Parathyroid adenoma (tissue), 2 donors: ENCODE results near the gene CYP3A5.
"Not testable (repeated sequence)": the region's sequence is repeated elsewhere in the genome, so short reads cannot be mapped to it uniquely, and the experiment has no call there.

ENCODE experiments used
- H2AFZ ChIP-seq: fragments of 300-600 bp; sonication (generic); one replicate; pipeline ENCODE4 v1.7.0; 2017; ENCODE audit warnings: antibody characterized with exemption, mild to moderate bottlenecking
- H3K27ac ChIP-seq: fragments of 300-600 bp; sonication (generic); one replicate; pipeline ENCODE4 v1.7.0; 2017
- H3K27me3 ChIP-seq: fragments of 300-600 bp; sonication (generic); one replicate; pipeline ENCODE4 v1.7.0; 2017; ENCODE audit warnings: low read length; ENCODE audit not compliant: control insufficient read depth, insufficient read depth
- H3K36me3 ChIP-seq: fragments of 300-600 bp; sonication (generic); one replicate; pipeline ENCODE4 v1.7.0; 2017; ENCODE audit warnings: low read length; ENCODE audit not compliant: control insufficient read depth, insufficient read depth
- H3K4me1 ChIP-seq: fragments of 300-600 bp; sonication (generic); one replicate; pipeline ENCODE4 v1.7.0; 2017; ENCODE audit warnings: control low read depth
- H3K4me2 ChIP-seq: fragments of 300-600 bp; sonication (generic); one replicate; pipeline ENCODE4 v1.7.0; 2017; ENCODE audit warnings: low read length
- H3K4me3 ChIP-seq: fragments of 300-600 bp; sonication (generic); one replicate; pipeline ENCODE4 v1.7.0; 2017; ENCODE audit warnings: low read depth, low read length
- H3K79me2 ChIP-seq: fragments of 300-600 bp; sonication (generic); one replicate; pipeline ENCODE4 v1.7.0; 2017; ENCODE audit warnings: control low read depth
- H3K9ac ChIP-seq: fragments of 300-600 bp; sonication (generic); one replicate; pipeline ENCODE4 v1.7.0; 2017; ENCODE audit warnings: mild to moderate bottlenecking
- H3K9me3 ChIP-seq: fragments of 300-600 bp; sonication (generic); one replicate; pipeline ENCODE4 v1.7.0; 2017; ENCODE audit warnings: low read length; ENCODE audit not compliant: control insufficient read depth
- CTCF ChIP-seq: fragments of 300-600 bp; sonication (generic); IDR thresholded peaks from one replicate; pipeline ENCODE4 v1.7.0; 2017; ENCODE audit warnings: antibody characterized with exemption, mild to moderate bottlenecking
- donor health status: primary hyperparathyroidism.

Gene CYP3A5

DNA sequence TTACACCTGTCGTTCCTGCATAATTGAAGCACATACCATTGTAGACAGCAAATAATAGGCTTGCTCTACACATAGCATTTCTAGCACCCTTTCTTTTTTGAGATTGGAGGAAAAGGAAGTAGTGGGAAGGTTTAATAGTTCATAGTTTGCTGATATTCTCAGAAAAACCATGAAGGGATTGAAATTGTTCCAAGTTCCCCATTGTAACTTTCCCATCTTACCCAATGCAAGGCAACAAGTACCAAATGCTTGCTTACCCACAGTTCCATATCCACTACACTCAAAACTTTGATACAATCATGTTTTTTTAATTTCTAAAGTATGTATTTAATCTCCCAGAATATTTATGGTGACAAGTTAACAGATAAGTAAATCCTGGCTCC, 13.8 kb downstream of the CYP3A5 start:
- Histone ChIP-seq H3K9ac (no peak overlapping the region), H3K36me3 (no peaks in the 10 kb centered on the region), H3K4me1 (no peaks in the 10 kb centered on the region), H3K27ac (no peak overlapping the region), H3K79me2 (no peaks in the 10 kb centered on the region), H2AFZ (no peak overlapping the region), H3K9me3 (no peaks in the 10 kb centered on the region), H3K4me3 (no peak overlapping the region), H3K4me2 (no peak overlapping the region), H3K27me3 (no peaks in the 10 kb centered on the region)
- no peak for TF ChIP-seq CTCF

GRCh38 chr7:99665312-99666012, 14.3 kb downstream of the CYP3A5 start:
- Histone ChIP-seq H3K27me3 (no peaks in the 10 kb centered on the region), H3K36me3 (no peaks in the 10 kb centered on the region), H3K27ac (no peak overlapping the region), H2AFZ (no peak overlapping the region), H3K4me1 (no peaks in the 10 kb centered on the region), H3K9me3 (no peaks in the 10 kb centered on the region), H3K4me2 (no peak overlapping the region), H3K4me3 (no peak overlapping the region), H3K9ac (no peak overlapping the region), H3K79me2 (no peaks in the 10 kb centered on the region)
- TF ChIP-seq CTCF = no peak

DNA sequence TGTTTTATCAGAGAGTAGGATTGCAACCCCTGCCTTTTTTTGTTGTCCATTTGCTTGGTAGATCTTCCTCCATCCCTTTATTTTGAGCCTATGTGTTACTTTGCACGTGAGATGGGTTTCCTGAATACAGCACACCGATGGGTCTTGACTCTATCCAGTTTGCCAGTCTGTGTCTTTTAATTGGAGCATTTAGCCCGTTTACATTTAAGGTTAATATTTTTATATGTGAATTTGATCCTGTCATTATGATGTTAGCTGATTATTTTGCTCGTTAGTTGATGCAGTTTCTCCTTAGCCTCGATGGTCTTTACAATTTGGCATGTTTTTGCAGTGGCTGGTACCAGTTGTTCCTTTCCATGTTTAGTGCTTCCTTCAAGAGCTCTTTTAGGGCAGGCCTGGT, 21.9 kb downstream of the CYP3A5 start:
- not testable (repeated sequence) for H3K9ac ChIP-seq, H3K9me3 ChIP-seq, H3K79me2 ChIP-seq, H3K36me3 ChIP-seq, H3K4me1 ChIP-seq, H3K27me3 ChIP-seq, H2AFZ ChIP-seq, H3K27ac ChIP-seq, H3K4me2 ChIP-seq, H3K4me3 ChIP-seq

DNA sequence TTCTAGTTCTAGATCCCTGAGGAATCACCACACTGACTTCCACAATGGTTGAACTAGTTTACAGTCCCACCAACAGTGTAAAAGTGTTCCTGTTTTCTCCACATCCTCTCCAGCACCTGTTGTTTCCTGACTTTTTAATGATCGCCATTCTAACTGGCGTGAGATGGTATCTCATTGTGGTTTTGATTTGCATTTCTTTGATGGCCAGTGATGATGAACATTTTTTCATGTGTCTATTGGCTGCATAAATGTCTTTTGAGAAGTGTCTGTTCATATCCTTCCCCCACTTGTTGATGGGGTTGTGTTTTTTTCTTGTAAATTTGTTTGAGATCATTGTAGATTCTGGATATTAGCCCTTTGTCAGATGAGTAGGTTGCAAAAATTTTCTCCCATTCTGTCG, 25.2 kb downstream of the CYP3A5 start:
- H3K9me3 ChIP-seq, H3K36me3 ChIP-seq, H3K9ac ChIP-seq, H3K4me1 ChIP-seq, H3K4me3 ChIP-seq, H3K27me3 ChIP-seq, H2AFZ ChIP-seq, H3K27ac ChIP-seq, H3K79me2 ChIP-seq, H3K4me2 ChIP-seq: not testable (repeated sequence)

GRCh38 chr7:99653754-99654153, 26.0 kb downstream of the CYP3A5 start:
- peaks cover 2% of the 10 kb centered on the region for H3K79me2 ChIP-seq
- no peak overlapping the region for H3K27ac ChIP-seq
- H2AFZ ChIP-seq = no peak overlapping the region
- H3K9ac ChIP-seq = no peak overlapping the region
- no peak overlapping the region for H3K4me3 ChIP-seq
- no peaks in the 10 kb centered on the region for H3K4me1 ChIP-seq
- H3K27me3 ChIP-seq = no peaks in the 10 kb centered on the region
- H3K4me2 ChIP-seq = no peak overlapping the region
- TF ChIP-seq CTCF = no peak
- H3K9me3 ChIP-seq = no peaks in the 10 kb centered on the region
- no peaks in the 10 kb centered on the region for H3K36me3 ChIP-seq

- H3K9ac ChIP-seq, H3K9me3 ChIP-seq, H3K27ac ChIP-seq, H3K4me2 ChIP-seq, H3K79me2 ChIP-seq, H3K4me3 ChIP-seq, H3K27me3 ChIP-seq, H2AFZ ChIP-seq, H3K4me1 ChIP-seq, H3K36me3 ChIP-seq: not testable (repeated sequence)
Measured at GRCh38 chr7:99653269-99653668, 26.5 kb downstream of the CYP3A5 start.
